Stimulated activated CD8-positive, alpha-beta memory T cell treated with anti-CD3 and anti-CD28 coated beads, Interleukin-12 subunit alpha, Interleukin-12 subunit beta, amount 100 ng/mL, for 24 hours (primary cell): ENCODE results near the gene EFCAB12.
"Not testable (repeated sequence)": the region's sequence is repeated elsewhere in the genome, so short reads cannot be mapped to it uniquely, and the experiment has no call there.

ENCODE experiments used
- DNase-seq: peaks from one replicate; pipeline ENCODE4 v3.0.0-alpha.2; 2020; ENCODE audit errors: extremely low read depth

EFCAB12 gene

GRCh38 chr3:129421236-129421883, 7.1 kb downstream of the EFCAB12 start:
- DNase-seq: no peak

- no peak for DNase-seq
Measured at GRCh38 chr3:129419476-129419875, 9.0 kb downstream of the EFCAB12 start.

- DNase-seq: no peak
Measured at GRCh38 chr3:129418041-129418973, 10.1 kb downstream of the EFCAB12 start.

GRCh38 chr3:129417326-129417725, 11.1 kb downstream of the EFCAB12 start:
- DNase-seq: no peak

GRCh38 chr3:129416415-129416814, 12.0 kb downstream of the EFCAB12 start:
- DNase-seq: no peak

GRCh38 chr3:129415830-129416229, 12.6 kb downstream of the EFCAB12 start:
- no peak for DNase-seq

GRCh38 chr3:129415378-129415777, 13.1 kb downstream of the EFCAB12 start:
- no peak for DNase-seq

GRCh38 chr3:129413687-129414506, 14.5 kb downstream of the EFCAB12 start:
- no peak for DNase-seq

GRCh38 chr3:129413238-129413637, 15.2 kb downstream of the EFCAB12 start:
- DNase-seq: not testable (repeated sequence)

GRCh38 chr3:129412542-129413198, 15.8 kb downstream of the EFCAB12 start:
- DNase-seq: no peak

GRCh38 chr3:129410971-129411370, 17.5 kb downstream of the EFCAB12 start:
- no peak for DNase-seq

- DNase-seq: no peak
Measured at GRCh38 chr3:129409541-129409940, 18.9 kb downstream of the EFCAB12 start.

GRCh38 chr3:129404610-129405009, 23.8 kb downstream of the EFCAB12 start:
- DNase-seq: no peak

- no peak for DNase-seq
Measured at GRCh38 chr3:129404130-129404529, 24.3 kb downstream of the EFCAB12 start.

GRCh38 chr3:129403450-129403849, 25.0 kb downstream of the EFCAB12 start:
- DNase-seq: no peak

- DNase-seq: no peak
Measured at GRCh38 chr3:129402616-129403015, 25.8 kb downstream of the EFCAB12 start.

GRCh38 chr3:129402210-129402609, 26.2 kb downstream of the EFCAB12 start:
- no peak for DNase-seq

GRCh38 chr3:129399895-129400357, 28.5 kb downstream of the EFCAB12 start:
- DNase-seq: no peak

GRCh38 chr3:129399145-129399894, 29.1 kb downstream of the EFCAB12 start:
- peak; percentile 33 for DNase-seq

- DNase-seq: no peak
Measured at GRCh38 chr3:129398803-129399144, 29.7 kb downstream of the EFCAB12 start.
